Measurements from ENCODE around the gene DNAJC1. TPM values are rescaled to one million over a fixed set of nuclear protein-coding genes. Genes with fewer than 3 reads are reported as not detected.

The DNAJC1 gene
- total and polyA plus RNA-seq, 3 donors from 2014 or later = 16.7 to 59.6 (median 59.0) TPM

DNA sequence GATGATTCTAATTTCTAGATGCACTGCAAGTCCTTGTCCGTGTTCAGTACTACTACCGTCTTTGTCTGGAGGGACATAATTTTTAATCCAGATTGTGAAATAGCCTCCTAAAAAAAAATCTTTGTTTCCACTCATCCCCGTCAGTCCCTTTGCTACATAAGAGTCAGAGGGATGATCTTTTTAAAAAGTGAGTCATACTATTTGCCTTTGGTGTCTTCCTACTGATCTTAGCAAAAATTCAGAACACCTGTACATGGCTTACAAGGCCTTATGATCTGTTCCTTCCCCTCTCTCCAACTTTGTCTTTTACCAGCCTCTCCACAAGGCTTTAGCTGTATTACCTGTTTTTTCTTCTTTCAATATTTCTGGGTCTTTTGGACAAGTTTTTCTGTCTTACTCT, 296.0 kb downstream of the DNAJC1 start:
- no peak for DNase-seq
- no peak overlapping the region for H3K27ac ChIP-seq
- no peaks in the 10 kb centered on the region for H3K9me3 ChIP-seq
- no peaks in the 10 kb centered on the region for H3K36me3 ChIP-seq (ENCODE audit: low read depth, missing control alignments)
- WGBS, 2 donors = 92 to 98% methylated on average over 3 of the region's 3 CpGs
- TF ChIP-seq POLR2A (IDR thresholded peaks at IDR 0.05) = no peak
- no peak for TF ChIP-seq CTCF (IDR thresholded peaks at IDR 0.05)
- intact Hi-C loops (cut with DNase I; ENCODE audit: low total_unique reads) = no loop called here
- H3K4me1 ChIP-seq = no peaks in the 10 kb centered on the region
- no peak overlapping the region for H3K4me3 ChIP-seq
- no peaks in the 10 kb centered on the region for H3K27me3 ChIP-seq

Small RNA genes lying within 50 kb of the gene (small RNA-seq; reads per million reads assigned to genes)
- gene RN7SKP219 = 0 reads per million in 2 donors
- 0 reads per million in 2 donors for gene RN7SKP37

Other genes with a start within 250 kb of the DNAJC1 start
- gene EBLN1, start 214.3 kb upstream of the DNAJC1 start, total RNA-seq = 1 to 10 TPM; 1.4 to 4.7 TPM
- 3.5 TPM for gene EBLN1, start 214.3 kb upstream of the DNAJC1 start, polyA plus RNA-seq (ENCODE audit: insufficient read depth, low read depth, low replicate concordance)